WTC11 (cell line): ENCODE data around the gene CSTPP1. TPM values are rescaled to one million over a fixed set of nuclear protein-coding genes. Genes with fewer than 3 reads are reported as not detected.

Source experiments
- ATAC-seq: fragments of 200-7000 bp; cut with Tn5 transposase; 2 replicates; pipeline ENCODE4 v1.10.0; 2021; ENCODE audit warnings: mild to moderate bottlenecking, moderate library complexity
- CTCF ChIA-PET: fragments of 300-600 bp; sonication (Branson Sonifier 250); formaldehyde crosslinking; loops from one replicate; lab custom pipeline; 2021; ENCODE audit warnings: antibody characterized with exemption; lab: Charles Lee
- POLR2A ChIA-PET: fragments of 350-600 bp; sonication (Branson Sonifier 250); formaldehyde crosslinking; loops from one replicate; lab custom pipeline; 2021; ENCODE audit warnings: antibody characterized with exemption; lab: Charles Lee
- DNase-seq: peaks from one replicate; pipeline ENCODE4 v3.0.0; 2021; ENCODE audit warnings: low spot score
- H3K27ac Mint-ChIP-seq: 2 replicates; pipeline ENCODE4 v1.8.0; 2021; ENCODE audit warnings: mixed read lengths
- H3K27me3 Mint-ChIP-seq: 2 replicates; pipeline ENCODE4 v1.8.0; 2021; ENCODE audit warnings: low read depth, mild to moderate bottlenecking, moderate library complexity, mixed read lengths
- H3K36me3 Mint-ChIP-seq: 2 replicates; pipeline ENCODE4 v1.8.0; 2021; ENCODE audit warnings: mixed read lengths
- H3K4me1 Mint-ChIP-seq: 2 replicates; pipeline ENCODE4 v1.8.0; 2022; ENCODE audit warnings: mixed read lengths
- H3K4me3 Mint-ChIP-seq: 2 replicates; pipeline ENCODE4 v1.8.0; 2021; ENCODE audit warnings: mild to moderate bottlenecking, moderate library complexity, mixed read lengths
- H3K9me3 Mint-ChIP-seq: 2 replicates; pipeline ENCODE4 v1.8.0; 2021; ENCODE audit warnings: mixed read lengths
- ARID4B ChIP-seq: sonication (generic); formaldehyde crosslinking; IDR thresholded peaks from 2 replicates; pipeline ENCODE4 v1.8.0; 2023; ENCODE audit warnings: missing genetic modification reagents, mild to moderate bottlenecking, borderline replicate concordance
- CDX4 ChIP-seq: fragments of 250-450 bp; sonication (Bioruptor Pico); IDR thresholded peaks from 2 replicates; pipeline ENCODE4 v1.9.0; 2021; ENCODE audit warnings: moderate library complexity, mild to moderate bottlenecking, inconsistent platforms, borderline replicate concordance
- JUN ChIP-seq: sonication (generic); formaldehyde crosslinking; IDR thresholded peaks from 2 replicates; pipeline ENCODE4 v1.8.0; 2023; ENCODE audit warnings: mild to moderate bottlenecking, missing genetic modification reagents
- PRDM15 ChIP-seq: sonication (generic); formaldehyde crosslinking; IDR thresholded peaks from 2 replicates; pipeline ENCODE4 v1.8.0; 2022; ENCODE audit warnings: missing genetic modification reagents
- SMAD3 ChIP-seq: sonication (generic); formaldehyde crosslinking; IDR thresholded peaks from 2 replicates; pipeline ENCODE4 v1.8.0; 2022; ENCODE audit warnings: missing genetic modification reagents, mild to moderate bottlenecking, borderline replicate concordance
- SMAD4 ChIP-seq: sonication (generic); formaldehyde crosslinking; IDR thresholded peaks from 2 replicates; pipeline ENCODE4 v1.8.0; 2022; ENCODE audit warnings: mild to moderate bottlenecking, missing genetic modification reagents
- TEAD4 ChIP-seq: sonication (generic); formaldehyde crosslinking; IDR thresholded peaks from 2 replicates; pipeline ENCODE4 v1.8.0; 2022; ENCODE audit warnings: mild to moderate bottlenecking, missing genetic modification reagents
- ZNF281 ChIP-seq: sonication (generic); formaldehyde crosslinking; IDR thresholded peaks from 2 replicates; pipeline ENCODE4 v1.8.0; 2023; ENCODE audit warnings: mild to moderate bottlenecking, missing genetic modification reagents
- ZNF671 ChIP-seq: fragments of 250-450 bp; sonication (Bioruptor Pico); IDR thresholded peaks from 2 replicates; pipeline ENCODE4 v1.8.0; 2021; ENCODE audit warnings: mild to moderate bottlenecking
- total RNA-seq: library from RNA; stranded (reverse); gene quantifications from 3 replicates; pipeline ENCODE4 v1.2.3, GENCODE V29; 2021

The CSTPP1 gene
- total RNA-seq, 1 experiment from 2014 or later = 23.6 TPM

GRCh38 chr11:46917109-46917761, 19.3 kb upstream of the CSTPP1 start:
- POLR2A ChIA-PET = interaction anchor here (0.6 to 1.6 kb wide), 4 partner anchors 180 to 268 kb away, joined by 3 to 6 read pairs (median 4); no protein-coding TSS in a partner anchor
- H3K4me1 Mint-ChIP-seq = peaks cover 64% of the 10 kb centered on the region
- peaks cover 3% of the 10 kb centered on the region; the same call in 1 of the 2 replicates for H3K36me3 Mint-ChIP-seq
- H3K27me3 Mint-ChIP-seq = peaks cover 7% of the 10 kb centered on the region; the same call in 1 of the 2 replicates
- CTCF ChIA-PET = interaction anchor here (0.7 to 15.5 kb wide), 13 partner anchors 8 to 438 kb away, joined by 3 to 182 read pairs (median 5); partner anchors contain the start of gene CSTPP1
- H3K9me3 Mint-ChIP-seq = no peaks in the 10 kb centered on the region
- peak overlapping the region; percentile 50 for H3K27ac Mint-ChIP-seq
- TF ChIP-seq TEAD4 = no peak
- TF ChIP-seq JUN (CRISPR knock-in tag) = no peak
- TF ChIP-seq SMAD4 (CRISPR knock-in tag) = no peak
- TF ChIP-seq SMAD3 (CRISPR knock-in tag) = no peak
- no peak for TF ChIP-seq ZNF671 (CRISPR knock-in tag)
- TF ChIP-seq CDX4 = no peak
- peak overlapping the region; percentile 89 for H3K4me3 Mint-ChIP-seq
- DNase-seq (no peak), ATAC-seq (no peak)

GRCh38 chr11:46917762-46918082, 18.8 kb upstream of the CSTPP1 start:
- Mint-ChIP-seq H3K27me3 (peaks cover 7% of the 10 kb centered on the region; the same call in 1 of the 2 replicates), H3K27ac (peak overlapping the region; percentile 60; the same call in 1 of the 2 replicates), H3K4me3 (peak overlapping the region; percentile 89), H3K36me3 (peaks cover 3% of the 10 kb centered on the region; the same call in 1 of the 2 replicates), H3K4me1 (peaks cover 59% of the 10 kb centered on the region), H3K9me3 (no peaks in the 10 kb centered on the region)
- ChIA-PET CTCF (interaction anchor here (1.8 to 15.5 kb wide), 3 partner anchors 11 to 236 kb away, joined by 7 to 182 read pairs (median 15); partner anchors contain the start of gene CSTPP1), POLR2A (interaction anchor here (0.6 kb wide), 1 partner anchor 180 kb away, joined by 5 read pairs; no protein-coding TSS in a partner anchor)
- DNase-seq = no peak
- TF ChIP-seq ZNF281 (CRISPR knock-in tag) = no peak
- TF ChIP-seq ARID4B (CRISPR knock-in tag) = no peak
- peak; percentile 26; the same call in 1 of the 2 replicates for TF ChIP-seq PRDM15 (CRISPR knock-in tag)
- ATAC-seq = no peak
